Glomerular visceral epithelial cell (primary cell): ENCODE data around the gene GATA1.

ENCODE experiments used
- DNase-seq: peaks from one replicate; pipeline ENCODE4 v3.0.0-alpha.2; 2016; ENCODE audit errors: extremely low spot score

GATA1 gene

GRCh38 chrX:48786341-48786800, at the start of gene GATA1:
GATA1 (plus strand) TSS chrX:48786590; CDS start chrX:48791110, 4,520 bp downstream.
- DNase-seq = no peak

- DNase-seq = no peak
These were observed 49.5 kb upstream of the GATA1 start for GRCh38 chrX:48736878-48737212.

- DNase-seq = peak; percentile 97
These were observed 49.0 kb upstream of the GATA1 start for GRCh38 chrX:48737213-48737938.

- DNase-seq = no peak
These were observed 48.5 kb upstream of the GATA1 start for GRCh38 chrX:48737940-48738339.

DNA sequence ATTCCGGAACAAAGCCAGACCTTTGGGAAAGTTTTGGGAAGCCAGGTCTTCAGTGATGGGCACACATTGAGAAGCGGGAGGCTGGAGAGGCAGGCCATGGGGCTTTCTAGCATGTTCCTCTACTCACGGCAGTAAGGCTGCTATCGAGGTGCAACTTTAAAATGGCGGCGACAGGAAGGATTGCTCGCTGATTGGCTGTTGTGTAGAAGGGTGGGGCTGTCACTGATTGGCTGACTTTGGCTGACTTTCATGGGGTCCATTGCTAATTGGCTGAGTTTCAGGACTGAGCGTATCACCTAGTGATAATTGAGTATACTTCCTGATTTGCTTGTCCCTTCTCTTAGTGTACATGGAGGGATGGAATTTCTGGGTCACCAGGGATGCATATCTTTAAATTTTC, 44.6 kb upstream of the GATA1 start:
- DNase-seq = no peak

- DNase-seq = no peak
These were observed 41.2 kb upstream of the GATA1 start for GRCh38 chrX:48745222-48745621.

DNA sequence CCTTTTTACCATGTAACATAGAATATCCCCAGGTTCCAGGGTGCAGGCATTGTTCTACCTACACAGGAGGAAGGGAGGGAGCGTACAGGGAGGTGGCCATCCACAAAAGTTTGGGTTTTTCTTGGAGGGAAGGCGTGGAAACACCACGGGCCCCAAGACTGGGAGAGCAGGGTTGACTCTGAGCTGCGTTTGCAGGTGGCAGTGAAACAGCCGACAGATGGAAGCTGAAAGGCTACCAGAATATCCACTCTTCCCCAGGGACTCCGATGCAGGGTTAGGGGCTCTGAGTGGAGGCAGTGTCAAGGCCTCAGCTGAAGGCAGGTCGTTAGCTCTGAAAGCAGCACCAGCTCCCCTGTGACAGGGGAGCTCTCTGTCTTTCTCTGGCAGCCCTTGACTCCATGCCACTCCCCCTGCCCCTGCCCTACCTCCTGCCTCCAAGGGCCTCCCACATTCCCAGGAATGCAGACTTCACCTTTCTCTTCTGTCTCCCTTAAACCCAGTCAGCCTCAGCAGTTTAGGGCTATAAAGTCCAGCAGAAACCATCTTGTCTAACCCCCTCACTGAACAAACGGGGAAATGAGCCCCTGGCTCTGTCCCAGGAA, 38.9 kb upstream of the GATA1 start:
- no peak for DNase-seq

- no peak for DNase-seq
These were observed 37.2 kb upstream of the GATA1 start for GRCh38 chrX:48749182-48749581.

GRCh38 chrX:48751343-48751742, 35.0 kb upstream of the GATA1 start:
- no peak for DNase-seq

GRCh38 chrX:48752498-48752897, 33.9 kb upstream of the GATA1 start:
- no peak for DNase-seq

GRCh38 chrX:48753708-48754228, 32.6 kb upstream of the GATA1 start:
- DNase-seq = no peak

- DNase-seq = no peak
These were observed 32.2 kb upstream of the GATA1 start for GRCh38 chrX:48754238-48754637.

- DNase-seq = peak; percentile 40
These were observed 24.5 kb upstream of the GATA1 start, which contains the start of gene GLOD5 for GRCh38 chrX:48761674-48762471. GLOD5 (plus strand) TSS chrX:48761747; CDS start chrX:48761791, 44 bp downstream.

GRCh38 chrX:48769230-48769629, 17.2 kb upstream of the GATA1 start:
- no peak for DNase-seq

DNA sequence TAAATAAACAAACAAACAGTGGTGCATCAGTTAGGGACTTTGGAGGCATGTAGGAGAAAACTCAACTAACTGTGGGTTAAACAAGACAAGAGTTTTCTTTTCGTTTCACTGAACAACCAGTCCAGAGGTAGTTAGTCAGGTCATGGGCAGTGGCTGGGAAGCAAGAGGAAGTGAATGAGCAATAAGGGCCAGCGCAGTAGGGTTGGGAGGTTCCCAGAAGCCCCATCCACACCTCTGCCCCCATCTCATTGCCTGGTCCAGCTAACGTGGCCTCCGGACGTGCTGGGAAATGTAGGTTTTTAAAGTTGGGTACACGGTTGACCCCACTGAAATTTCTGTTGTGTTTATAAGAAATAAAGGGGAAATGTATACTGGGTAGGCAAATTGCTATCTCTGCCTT, 16.1 kb upstream of the GATA1 start:
- no peak for DNase-seq

DNA sequence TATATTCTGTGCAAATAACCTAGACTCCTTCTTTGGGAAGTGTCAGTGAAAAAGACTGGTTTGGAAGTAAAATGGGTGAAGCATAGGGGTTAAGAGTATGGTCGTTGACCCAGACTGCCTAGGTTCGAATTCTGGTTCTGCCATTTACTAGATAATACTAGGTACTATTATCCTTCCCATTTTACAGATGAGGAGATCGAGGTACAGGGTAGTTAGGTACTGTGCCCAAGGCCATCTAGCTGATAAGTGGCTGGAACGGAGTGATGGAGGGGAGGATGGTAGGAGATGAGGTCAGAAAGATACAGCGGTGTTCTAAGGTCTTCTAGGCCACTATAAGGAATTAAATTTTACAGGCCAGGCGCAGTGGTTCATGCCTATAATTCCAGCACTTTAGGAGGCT, 13.8 kb upstream of the GATA1 start:
- DNase-seq = no peak

DNA sequence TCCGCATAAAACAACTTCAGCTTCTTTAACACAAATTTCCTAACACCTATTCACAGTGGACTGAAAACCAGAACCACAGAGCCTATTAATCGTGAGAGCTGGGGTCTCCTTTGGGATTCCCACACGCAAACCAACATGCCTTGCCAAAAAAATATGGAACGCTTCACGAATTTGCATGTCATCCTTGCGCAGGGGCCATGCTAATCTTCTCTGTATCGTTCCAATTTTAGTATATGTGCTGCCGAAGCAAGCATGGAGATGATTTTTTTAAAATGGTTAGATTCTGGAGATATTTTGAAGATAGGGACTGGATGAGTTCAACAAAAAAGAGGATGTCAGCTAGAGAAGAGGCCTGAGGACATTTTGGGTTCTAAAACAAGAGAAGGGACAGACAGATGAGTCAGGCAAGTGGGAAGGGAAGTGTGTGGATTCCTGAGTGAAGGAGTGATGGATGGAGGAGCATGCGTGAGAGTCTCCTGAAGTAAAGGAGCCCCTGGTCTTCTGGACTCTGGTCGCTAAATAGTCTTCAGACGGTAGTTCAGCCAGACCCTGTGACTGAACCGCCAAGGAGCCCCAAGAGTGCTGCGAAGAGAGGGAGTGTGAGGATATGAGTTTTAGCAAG, 9.5 kb upstream of the GATA1 start:
- no peak for DNase-seq

DNA sequence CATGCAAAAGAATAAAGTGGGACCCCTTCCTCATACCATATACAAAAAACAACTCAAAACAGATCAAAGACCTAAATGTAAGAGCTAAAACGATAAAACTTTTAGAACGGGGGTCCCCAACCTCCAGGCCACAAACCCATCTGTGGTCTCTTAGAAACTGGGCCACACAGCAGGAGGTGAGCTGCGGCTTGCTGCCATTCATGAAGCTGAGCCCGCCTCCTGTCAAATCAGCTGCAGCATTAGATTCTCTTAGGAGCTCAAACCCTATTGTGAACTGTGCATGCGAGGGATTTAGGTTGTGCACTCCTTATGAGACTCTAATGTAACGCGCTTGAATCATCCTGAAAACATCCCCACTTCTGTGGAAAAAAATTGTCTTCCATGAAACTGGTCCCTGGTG, 7.0 kb upstream of the GATA1 start:
- no peak for DNase-seq

DNA sequence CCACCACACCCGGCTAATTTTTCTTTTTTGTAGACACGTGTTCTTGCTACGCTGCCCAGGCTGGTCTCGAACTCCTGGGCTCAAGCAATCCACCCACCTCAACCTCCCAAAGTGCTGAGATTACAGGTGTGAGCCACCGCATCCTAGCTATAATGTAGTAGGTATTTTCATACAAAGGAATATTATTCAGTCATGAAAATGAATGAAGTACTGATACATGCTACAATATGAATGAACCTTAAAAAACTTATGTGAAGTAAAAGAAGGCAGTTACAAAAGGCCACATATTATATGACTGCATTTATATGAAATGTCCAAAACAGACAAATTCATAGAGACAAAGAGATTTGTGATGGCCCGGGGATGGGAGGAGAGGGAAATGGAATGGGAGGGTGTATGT, 4.7 kb upstream of the GATA1 start:
- DNase-seq = no peak

DNA sequence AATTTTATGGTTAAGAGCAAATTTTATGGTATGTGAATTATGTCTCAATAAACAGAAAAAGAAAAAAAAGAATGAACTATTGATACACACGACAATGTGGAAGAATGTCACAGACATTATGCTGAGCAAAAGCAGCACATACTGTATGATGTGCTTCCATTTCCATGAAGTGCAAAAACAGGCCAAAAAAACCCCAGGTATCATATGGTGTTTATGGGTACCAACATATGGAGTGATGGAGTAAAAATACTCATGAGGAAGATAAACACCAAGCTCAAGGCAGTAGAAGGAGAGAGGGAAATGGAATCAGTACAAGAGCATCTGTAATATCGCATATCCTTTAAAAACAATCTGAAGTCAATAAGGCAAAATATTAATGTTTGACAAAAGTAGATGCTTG, 4.2 kb upstream of the GATA1 start:
- no peak for DNase-seq

- DNase-seq = no peak
These were observed 3.6 kb upstream of the GATA1 start for GRCh38 chrX:48782795-48783194.

- DNase-seq = no peak
These were observed 1.7 kb upstream of the GATA1 start for GRCh38 chrX:48784726-48785125.
